RKO (cell line): ENCODE results near the gene EIF4G3.
A peak's percentile ranks its signal among the peaks of the same experiment; 100 is the strongest.
"Not testable (repeated sequence)": the region's sequence is repeated elsewhere in the genome, so short reads cannot be mapped to it uniquely, and the experiment has no call there.

Source experiments
- DNase-seq: peaks from one replicate; pipeline ENCODE4 v3.0.0-alpha.2; 2016; ENCODE audit warnings: low spot score

EIF4G3 gene

GRCh38 chr1:21184276-21184675 is 7.6 kb upstream of the EIF4G3 start:
- no peak for DNase-seq

GRCh38 chr1:21182181-21182731 is 5.6 kb upstream of the EIF4G3 start:
- DNase-seq: no peak

- DNase-seq: not testable (repeated sequence)
Measured at GRCh38 chr1:21178271-21178670, 1.6 kb upstream of the EIF4G3 start.

GRCh38 chr1:21175670-21176581 is 771 bp downstream of the EIF4G3 start:
- peak; percentile 48 for DNase-seq

- peak; percentile 68 for DNase-seq
Measured at GRCh38 chr1:21175324-21175669, 1.4 kb downstream of the EIF4G3 start.

- DNase-seq: peak; percentile 60
Measured at GRCh38 chr1:21174654-21175323, 1.9 kb downstream of the EIF4G3 start.

GRCh38 chr1:21174230-21174629 is 2.5 kb downstream of the EIF4G3 start:
- DNase-seq: no peak

- not testable (repeated sequence) for DNase-seq
Measured at GRCh38 chr1:21173096-21173495, 3.6 kb downstream of the EIF4G3 start.

GRCh38 chr1:21170837-21171236 is 5.9 kb downstream of the EIF4G3 start:
- not testable (repeated sequence) for DNase-seq

- no peak for DNase-seq
Measured at GRCh38 chr1:21168444-21168843, 8.3 kb downstream of the EIF4G3 start.

GRCh38 chr1:21165646-21166045 is 11.1 kb downstream of the EIF4G3 start:
- no peak for DNase-seq

GRCh38 chr1:21165076-21165475 is 11.6 kb downstream of the EIF4G3 start:
- no peak for DNase-seq

- DNase-seq: no peak
Measured at GRCh38 chr1:21164266-21164665, 12.4 kb downstream of the EIF4G3 start.

- DNase-seq: no peak
Measured at GRCh38 chr1:21162740-21163464, 13.8 kb downstream of the EIF4G3 start.

- no peak for DNase-seq
Measured at GRCh38 chr1:21161842-21162241, 14.9 kb downstream of the EIF4G3 start.

- DNase-seq: no peak
Measured at GRCh38 chr1:21160263-21160796, 16.4 kb downstream of the EIF4G3 start.

- no peak for DNase-seq
Measured at GRCh38 chr1:21157868-21158267, 18.8 kb downstream of the EIF4G3 start.

- no peak for DNase-seq
Measured at GRCh38 chr1:21157054-21157453, 19.6 kb downstream of the EIF4G3 start.

- DNase-seq: no peak
Measured at GRCh38 chr1:21156019-21156418, 20.7 kb downstream of the EIF4G3 start.

- no peak for DNase-seq
Measured at GRCh38 chr1:21154717-21155116, 22.0 kb downstream of the EIF4G3 start.

- no peak for DNase-seq
Measured at GRCh38 chr1:21153388-21153787, 23.3 kb downstream of the EIF4G3 start.

GRCh38 chr1:21152423-21153100 is 24.1 kb downstream of the EIF4G3 start:
- no peak for DNase-seq
